HG03342 (cell line): ENCODE results near the gene CEACAM21.
"Not testable (repeated sequence)": the region's sequence is repeated elsewhere in the genome, so short reads cannot be mapped to it uniquely, and the experiment has no call there.

ENCODE experiments used
- ATAC-seq: cut with Tn5 transposase; IDR thresholded peaks from one replicate; pipeline ENCODE4 v1.9.1; 2021; ENCODE audit warnings: mild to moderate bottlenecking, moderate library complexity; ENCODE audit not compliant: unreplicated experiment

The CEACAM21 gene

DNA sequence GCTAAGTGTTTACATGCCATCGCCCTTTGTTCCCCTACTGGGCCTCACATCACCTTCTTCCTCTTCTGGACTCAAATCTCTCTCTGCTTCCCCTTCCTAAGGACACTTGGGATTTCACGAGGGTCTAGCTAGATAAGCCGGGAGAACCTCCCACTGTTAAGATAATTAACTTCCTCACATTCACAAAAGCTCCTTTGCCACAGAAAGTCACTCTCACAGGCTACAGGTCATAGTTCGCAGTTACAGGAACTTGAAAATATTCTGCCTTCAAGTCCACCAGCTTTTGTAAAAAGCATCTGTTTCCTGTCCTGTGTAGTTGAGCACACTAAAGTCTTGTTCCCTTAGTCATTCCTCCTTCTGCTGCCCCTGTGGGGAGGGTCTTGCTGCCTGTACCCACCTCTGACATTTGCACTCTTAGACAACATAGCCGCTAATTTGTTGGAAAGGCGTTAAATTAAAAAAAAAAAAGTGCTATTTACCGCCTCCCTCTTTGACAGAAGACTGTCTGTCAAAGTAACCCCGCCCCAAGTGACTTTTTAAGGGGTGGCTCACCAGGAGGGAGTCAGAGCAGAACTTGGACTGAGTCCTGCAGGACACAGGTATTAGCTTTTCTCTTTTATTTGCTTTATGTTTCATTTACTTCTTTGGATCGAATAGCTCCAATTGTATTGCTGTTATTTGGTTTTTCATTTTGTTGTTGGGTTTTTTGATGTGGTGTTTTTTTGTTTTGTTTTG is 26.8 kb upstream of the CEACAM21 start:
- ATAC-seq: no peak

DNA sequence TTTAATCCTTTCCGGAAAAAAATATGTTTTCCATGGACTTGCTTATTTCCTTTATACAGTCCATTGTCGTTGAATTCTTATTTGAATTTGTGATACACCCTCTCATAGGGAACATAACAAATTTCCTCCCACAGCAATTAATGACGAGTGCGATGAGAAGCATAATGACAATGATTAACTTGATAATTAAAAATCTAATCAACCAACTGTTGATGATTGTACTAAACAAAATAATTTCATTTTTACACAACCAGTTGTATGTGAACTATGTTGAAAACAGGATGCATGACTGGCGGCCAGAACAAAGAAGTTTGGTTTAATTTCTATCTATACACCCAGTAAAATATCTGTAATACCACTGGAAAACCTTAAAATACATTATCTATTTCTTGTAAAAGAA is 26.1 kb upstream of the CEACAM21 start:
- no peak for ATAC-seq

DNA sequence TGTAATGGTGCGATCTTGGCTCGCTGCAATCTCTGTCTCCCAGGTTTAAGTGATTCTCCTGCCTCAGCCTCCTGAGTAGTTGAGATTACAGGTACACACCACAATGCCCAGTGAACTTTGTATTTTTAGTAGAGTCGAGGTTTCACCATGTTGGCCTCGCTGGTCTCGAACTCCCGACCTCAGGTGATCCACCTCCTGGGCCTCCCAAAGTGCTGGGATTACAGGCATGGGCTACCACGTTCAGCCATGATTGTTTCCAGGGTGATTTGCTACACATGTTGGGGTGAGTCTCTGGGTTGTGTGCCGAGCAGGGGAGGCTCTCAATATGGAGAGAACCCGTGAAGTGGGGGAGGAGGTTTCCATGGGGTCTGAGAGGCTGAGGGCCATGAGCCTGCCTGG is 24.8 kb upstream of the CEACAM21 start:
- no peak for ATAC-seq

DNA sequence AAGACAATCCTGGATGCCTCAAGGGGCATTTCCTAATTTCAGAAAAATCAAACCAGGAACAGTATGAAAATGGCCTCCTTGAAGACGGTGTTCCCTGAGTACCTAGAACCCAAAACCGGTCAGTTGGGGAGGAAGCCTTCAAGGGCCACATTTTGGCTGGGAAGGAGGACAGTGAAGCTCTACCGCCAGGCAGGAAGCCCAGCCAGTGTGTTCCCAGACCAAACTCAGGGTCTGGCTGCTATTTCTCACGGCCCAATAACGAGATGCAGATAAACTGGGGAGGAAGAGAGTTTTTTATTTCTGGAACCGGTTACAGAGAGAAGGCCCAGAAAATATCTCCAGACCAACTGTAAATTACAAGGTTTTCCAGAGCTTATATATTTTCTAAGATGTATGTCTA is 24.3 kb upstream of the CEACAM21 start:
- no peak for ATAC-seq

DNA sequence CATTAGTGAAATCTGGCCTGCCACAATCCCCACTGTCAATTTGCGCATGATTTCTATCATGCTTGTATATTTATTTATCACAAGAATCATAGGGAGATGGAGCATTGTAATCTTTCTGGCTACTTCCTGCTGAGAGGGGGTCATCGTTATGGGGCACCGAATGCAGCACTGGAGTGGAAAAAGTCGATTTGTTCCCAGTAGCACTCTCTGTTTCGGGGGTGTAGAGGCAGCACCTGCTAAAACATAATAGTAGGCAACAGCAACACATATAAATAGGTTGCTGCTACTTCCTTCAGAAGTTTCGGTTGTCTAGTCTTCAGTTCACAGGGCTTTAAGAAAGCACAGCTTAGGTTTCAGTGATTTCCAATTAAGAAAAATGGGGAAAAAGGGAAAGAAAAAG is 23.4 kb upstream of the CEACAM21 start:
- peak; percentile 48 for ATAC-seq

DNA sequence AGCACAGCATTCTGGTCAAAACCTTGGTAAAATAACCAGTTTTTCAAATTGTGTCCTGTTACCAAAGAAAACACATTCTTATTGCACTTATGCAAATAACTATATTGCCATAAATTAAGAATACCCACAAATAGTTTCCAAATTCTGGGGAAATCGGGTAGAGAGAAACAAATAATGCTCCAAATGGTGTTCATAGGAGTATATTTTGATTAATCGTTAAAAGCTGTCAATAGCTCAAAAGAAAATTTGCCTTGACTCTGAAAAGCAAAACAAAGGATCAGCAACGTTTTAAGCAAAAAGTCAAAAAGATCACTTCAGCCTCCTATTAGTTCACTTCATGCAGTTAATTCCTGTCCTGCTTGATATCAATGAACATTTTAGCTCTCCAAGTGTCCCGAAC is 22.2 kb upstream of the CEACAM21 start:
- no peak for ATAC-seq

DNA sequence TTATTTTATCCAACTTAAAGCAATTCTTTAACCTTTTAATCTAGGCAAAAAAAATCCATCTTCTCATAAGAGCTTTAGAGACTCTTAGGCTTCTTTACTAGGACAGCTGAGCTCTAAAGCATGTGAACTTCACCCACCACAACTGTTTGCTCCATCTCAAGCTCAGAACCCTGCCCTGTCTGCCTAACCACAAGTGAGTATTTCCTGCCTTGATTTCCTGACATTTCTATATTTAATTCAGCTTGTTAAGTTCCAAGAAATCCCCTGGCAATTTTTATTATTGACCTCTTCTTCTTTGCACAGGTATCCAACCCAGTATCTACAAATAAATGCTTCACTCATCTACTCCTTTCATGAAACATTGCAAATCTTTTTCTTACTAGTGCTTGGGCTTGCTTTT is 21.1 kb upstream of the CEACAM21 start:
- no peak for ATAC-seq

DNA sequence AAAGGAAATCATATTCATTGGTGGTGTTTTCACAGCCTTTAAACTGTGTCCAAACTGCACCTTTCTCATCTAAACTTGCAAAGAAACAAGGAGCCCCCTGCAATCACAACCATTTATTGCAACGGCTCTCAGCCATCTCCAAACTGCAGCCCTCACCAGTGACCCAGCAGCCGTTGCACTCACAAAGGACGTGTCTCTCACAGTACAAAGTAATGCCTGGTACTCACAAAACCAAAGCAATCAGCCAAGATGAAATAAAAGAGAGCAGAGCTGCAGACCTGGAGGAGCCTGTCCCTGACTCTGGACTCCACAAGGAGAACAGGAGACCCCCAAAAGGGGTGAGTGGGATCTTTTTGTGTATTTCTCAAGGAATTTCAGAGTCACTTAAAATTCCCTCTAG is 20.2 kb upstream of the CEACAM21 start:
- no peak for ATAC-seq

DNA sequence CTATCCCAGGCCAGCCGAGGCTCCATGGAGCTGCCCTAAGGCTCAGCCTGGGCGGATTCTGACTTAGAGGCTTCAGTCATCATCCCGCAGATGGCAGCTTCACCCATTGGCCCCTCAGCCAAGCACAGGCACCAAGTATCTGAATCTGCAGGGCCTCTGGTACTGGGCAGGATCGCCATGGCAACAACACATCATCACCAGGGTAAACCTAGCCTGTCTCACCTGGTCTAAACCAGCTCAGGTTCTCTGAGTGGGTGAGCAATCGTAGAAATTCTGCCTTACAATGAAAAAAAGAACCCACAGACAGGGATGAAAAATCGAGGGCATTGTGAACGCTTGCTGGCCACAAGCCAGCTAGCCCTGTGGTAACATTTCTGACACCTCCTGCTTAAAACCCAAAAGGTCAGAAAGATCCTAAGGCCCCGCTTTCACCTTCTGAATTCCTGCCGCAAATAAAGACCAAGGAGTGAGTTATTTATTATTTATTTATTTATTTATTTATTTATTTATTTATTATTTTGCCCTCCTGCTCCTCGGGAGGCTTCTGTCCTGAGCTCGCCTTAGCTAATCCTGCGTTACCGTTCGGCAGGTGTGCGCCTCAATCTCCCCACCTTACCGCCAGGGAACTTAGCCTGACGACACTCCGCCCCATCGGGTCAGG is 12.0 kb upstream of the CEACAM21 start:
- no peak for ATAC-seq

DNA sequence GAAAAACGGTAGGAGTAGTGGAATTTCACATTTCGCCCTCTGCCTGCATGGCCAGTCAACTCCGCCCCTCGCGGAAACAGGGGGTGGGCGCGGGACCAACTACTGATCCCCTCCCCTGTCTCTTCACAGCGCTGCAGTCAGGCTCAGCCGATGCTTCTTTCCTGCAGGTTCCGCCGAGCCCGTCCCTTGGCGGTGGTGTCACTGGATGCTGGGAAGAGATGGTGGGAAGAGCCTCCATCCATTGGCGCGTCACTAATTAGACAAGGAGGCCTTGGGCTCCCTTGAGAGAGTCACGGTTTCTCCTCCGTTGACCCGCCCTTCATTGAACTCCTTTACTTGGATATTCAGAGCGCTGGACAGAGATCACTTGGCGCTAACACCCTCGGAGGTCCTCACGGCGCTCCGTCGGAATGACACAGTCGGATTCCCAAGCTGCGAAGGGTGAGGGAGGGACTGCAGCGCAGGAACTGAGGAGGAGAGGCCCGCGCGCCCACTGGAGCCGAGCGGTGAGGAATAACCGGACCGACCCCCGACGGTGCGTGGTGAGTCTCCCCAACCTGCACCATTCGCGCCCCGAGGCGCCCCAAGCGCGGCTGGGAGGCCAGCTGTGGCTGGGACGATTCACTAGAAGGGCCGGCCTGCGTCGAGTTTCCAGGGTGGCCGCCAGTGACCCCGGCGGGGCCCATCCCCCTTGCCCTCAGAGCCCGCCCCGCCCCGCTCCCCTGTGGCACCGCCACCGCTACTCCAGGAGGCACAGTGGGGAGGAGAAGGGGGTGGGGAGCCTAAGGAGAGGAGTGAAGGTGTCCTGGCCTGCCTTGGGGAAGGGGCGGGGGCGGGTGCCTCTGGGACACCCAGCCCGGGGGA is 11.2 kb upstream of the CEACAM21 start:
- no peak for ATAC-seq

DNA sequence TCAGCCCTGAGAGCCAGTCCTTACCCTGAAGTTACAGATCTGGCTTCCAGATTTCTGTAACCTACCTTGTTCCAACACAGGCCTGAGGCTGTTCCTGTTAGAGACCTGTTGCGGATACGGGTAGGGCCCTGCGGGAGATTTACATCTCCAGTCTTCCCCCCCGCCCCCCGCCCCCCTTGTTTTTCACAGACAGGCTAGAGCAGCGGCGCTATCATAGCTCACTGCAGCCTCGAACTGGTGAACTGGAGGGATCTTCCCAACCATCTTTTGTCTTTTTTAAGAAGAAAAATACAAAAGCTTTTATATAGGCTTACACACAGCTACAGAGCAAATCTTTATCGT is 10.6 kb upstream of the CEACAM21 start:
- no peak for ATAC-seq

DNA sequence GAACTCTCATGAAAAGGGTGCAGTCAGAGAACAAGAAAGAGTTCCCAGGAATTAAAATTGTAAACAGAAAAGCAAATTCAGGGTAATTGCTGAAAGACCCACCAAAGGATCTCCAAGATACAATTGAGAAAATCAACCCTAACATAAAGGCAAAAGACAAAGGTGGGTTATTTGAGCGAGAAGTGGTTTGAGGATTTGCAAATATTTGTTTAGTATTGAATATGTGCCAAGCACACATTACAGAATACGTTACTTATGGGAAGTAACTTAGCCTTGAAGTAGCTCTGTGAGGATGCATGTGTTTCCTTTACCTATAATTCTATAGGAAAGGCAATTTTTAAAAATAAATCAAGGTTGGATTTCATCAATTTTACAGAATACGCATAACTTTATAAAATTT is 10.0 kb upstream of the CEACAM21 start:
- no peak for ATAC-seq

DNA sequence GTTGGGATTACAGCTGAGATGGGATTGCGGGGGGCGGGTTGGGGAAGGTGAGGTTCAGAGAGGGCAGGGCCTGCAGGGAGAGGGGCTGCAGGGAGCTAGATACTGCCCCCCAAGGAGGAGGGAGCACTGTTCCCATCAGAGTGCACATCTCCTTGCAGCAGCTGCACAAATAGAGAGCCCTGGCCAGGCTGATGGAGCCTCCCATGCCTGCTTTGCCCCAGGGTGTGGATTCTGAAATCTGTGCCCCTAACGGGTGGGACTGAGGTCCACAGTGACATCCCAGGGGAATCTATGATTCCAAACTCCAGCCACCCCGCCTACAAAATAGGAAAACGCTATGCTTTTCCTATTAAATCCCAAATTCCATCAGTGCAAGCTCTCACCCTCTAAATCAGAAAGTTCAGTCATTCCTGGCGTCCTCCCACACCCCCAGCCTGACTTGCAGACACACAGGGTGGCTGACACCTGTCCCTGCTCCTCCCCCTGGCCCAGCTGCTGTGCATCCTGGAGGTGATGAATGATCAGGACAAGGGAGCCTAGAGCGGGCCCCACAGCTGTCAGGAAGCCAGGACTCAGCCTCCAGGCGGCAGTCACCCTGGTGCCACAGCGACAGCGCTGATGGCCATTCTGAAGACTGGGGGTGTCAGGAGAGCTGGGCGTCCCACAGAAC is 6.3 kb upstream of the CEACAM21 start:
- ATAC-seq: no peak

DNA sequence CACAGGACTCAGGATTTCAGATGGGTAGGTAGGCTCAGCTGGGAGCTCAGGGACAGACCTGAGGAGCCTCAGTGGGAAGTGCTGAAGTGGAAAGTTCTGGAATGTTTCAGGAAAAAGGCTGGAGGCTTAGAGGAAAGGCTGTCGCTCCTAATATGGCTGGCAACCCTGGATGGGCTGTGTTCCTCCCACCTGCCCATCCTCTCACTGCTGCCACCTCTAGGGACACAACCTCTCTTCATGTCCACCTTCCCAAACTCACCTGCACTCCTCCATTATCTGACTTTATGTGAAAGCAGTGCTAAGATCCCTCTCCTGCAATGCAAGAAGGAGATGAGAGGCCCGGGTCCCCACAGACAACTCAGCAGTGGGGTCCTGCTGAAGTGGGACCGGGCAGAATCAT is 5.8 kb upstream of the CEACAM21 start:
- ATAC-seq: no peak

DNA sequence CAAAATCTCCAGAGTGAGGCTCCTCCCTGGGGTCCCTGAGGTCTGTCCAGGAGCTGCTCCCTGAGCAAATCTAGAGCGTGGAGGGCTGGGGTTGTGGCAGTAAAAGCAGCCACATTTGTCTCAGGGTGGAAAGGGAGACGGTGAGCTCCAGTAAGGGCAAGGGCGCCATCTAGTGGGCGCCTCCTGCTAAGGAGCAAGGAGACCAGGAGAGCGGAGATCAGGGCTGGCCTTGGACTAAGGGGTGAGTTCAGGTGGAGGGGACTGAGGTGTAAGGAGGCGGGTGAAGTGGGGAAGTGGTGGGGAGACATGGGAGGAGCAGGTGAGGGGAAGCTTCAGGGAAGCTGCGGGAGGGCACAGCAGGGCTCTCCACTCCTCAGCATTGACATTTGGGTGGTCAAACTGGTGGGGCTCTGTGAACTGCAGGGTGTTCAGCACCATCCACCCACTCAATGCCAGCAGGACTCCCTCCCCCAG is 5.3 kb upstream of the CEACAM21 start:
- no peak for ATAC-seq

DNA sequence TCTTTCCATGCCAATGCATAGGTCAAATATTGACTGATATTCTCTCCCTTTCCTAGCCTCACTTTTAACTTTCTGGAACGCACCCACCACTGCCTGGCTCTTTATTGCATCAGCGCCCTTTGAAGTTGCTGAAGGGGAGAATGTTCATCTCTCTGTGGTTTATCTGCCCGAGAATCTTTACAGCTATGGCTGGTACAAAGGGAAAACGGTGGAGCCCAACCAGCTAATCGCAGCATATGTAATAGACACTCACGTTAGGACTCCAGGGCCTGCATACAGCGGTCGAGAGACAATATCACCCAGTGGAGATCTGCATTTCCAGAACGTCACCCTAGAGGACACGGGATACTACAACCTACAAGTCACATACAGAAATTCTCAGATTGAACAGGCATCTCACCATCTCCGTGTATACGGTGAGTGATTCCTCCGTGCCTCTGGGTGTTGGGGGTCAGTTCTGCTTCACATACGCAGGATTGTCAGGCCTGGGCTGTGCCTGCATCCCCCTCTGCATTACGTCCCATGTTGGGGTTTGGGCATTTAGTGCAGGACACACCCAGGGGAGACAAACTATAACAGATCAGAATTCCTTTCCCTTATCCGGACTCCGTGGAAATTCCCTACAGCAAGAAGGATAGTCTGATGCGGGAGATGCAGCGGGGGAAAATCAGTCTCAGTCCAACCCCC is 1.3 kb downstream of the CEACAM21 start:
- ATAC-seq: no peak

DNA sequence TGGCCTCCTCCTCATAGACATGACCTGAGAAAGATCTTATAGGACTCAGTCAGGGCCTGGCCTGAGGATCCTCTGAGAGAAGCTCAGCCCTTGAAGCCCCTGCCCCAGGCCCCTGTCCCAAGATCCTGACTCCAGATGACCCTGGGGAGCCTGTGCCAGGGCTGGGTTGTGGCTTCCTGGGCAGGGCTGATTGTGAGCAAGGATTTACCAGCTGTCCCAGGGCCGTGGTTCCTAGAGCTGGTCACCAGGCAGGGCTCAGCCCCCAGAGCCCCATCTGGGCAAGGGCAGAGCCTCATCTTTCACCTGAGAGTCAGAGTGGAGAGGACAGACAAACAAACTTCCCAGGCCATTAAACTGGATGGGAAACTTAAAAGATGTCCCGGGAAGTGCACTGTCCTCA is 1.9 kb downstream of the CEACAM21 start:
- ATAC-seq: no peak

DNA sequence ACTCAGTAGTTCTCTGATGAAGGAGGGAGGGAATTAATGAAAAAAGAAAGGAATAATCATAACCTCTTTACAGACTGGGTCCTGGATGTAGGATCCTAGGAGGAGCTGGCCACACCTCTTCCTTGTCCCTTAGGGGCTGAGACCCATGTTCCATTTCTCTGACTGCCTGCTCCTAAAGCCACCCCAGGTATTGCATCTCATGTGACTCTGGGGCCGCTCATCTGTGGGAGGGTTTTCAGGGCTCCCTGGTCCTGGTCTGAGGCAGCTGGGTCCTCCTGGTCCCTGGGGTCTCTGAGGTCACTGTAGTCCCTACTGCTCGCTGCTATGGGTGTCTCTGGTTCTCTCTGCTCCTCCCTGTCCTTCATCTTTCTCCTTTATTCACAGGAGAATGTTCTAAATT is 2.9 kb downstream of the CEACAM21 start:
- ATAC-seq: no peak

DNA sequence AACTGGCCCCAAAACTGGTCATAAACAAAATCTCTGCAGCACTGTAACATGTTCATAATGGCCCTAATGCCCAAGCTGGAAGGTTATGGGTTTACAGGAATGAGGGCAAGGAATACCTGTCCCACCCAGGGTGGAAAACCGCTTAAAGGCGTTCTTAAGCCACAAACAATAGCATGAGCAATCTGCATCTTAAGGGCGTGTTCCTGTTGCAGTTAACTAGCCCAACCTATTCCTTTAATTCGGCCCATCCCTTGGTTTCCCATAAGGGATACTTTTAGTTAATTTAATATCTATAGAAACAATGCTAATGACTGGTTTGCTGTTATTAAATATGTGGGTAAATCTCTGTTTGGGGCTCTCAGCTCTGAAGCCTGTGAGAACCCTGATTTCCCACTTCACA is 5.1 kb downstream of the CEACAM21 start:
- not testable (repeated sequence) for ATAC-seq

DNA sequence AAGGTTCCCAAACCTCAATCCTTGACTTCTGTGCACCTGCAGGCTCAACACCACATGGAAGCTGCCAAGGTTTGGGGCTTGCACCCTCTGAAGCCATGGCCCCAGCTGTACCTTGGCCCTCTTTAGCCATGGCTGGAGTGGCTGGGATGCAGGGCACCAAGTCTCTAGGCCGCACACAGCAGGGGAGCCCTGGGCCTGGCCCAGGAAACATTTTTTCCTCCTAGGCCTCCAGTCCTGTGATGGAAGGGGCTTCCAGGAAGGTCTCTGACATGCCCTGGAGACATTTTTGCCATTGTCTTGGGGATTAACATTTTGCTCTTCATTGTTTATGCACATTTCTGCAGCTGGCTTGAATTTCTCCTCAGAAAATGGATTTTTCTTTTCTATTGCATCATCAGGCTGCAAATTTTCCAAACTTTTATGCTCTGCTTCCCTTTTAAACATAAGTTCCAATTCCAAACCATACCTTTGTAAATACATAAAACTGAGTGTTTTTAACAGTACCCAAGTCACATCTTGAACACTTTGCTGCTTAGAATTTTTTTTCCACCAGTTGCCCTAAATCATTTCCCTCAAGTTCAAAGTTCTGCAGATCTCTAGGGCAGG is 6.7 kb downstream of the CEACAM21 start:
- not testable (repeated sequence) for ATAC-seq
